PC-9 (cell line): ENCODE data around the gene FAM81A. TPM values are rescaled to one million over a fixed set of nuclear protein-coding genes. Genes with fewer than 3 reads are reported as not detected.

Source experiments
- BruUV-seq: library from RNA; stranded (reverse); fragments of 400-500 nt; replicated peaks from 2 replicates; lab custom pipeline; 2021; lab: Mats Ljungman, UMichigan
- CTCF ChIA-PET: fragments of 300-600 bp; sonication (Branson Sonifier 250); formaldehyde crosslinking; loops from one replicate; lab custom pipeline; 2022; ENCODE audit warnings: antibody characterized with exemption; lab: Charles Lee
- POLR2A ChIA-PET: fragments of 300-600 bp; sonication (Branson Sonifier 250); formaldehyde crosslinking; loops from one replicate; lab custom pipeline; 2022; ENCODE audit warnings: antibody characterized with exemption; ENCODE audit not compliant: unreplicated experiment; lab: Charles Lee
- DNase-seq, 2 experiments: peaks; one replicate each; pipeline versions ENCODE4 v3.0.0 to v3.0.0-alpha.2; 2015 to 2022; ENCODE audit warnings: mixed read lengths in 1 of 2
- H2AFZ ChIP-seq: fragments of 200-600 bp; sonication (generic); 2 replicates; pipeline ENCODE4 v1.8.1; 2017; ENCODE audit warnings: antibody characterized with exemption
- H3F3A ChIP-seq: fragments of 200-600 bp; sonication (generic); 2 replicates; pipeline ENCODE4 v1.8.1; 2017; ENCODE audit warnings: antibody characterized with exemption, mild to moderate bottlenecking, low read depth; ENCODE audit not compliant: insufficient read depth
- H3K27ac ChIP-seq: fragments of 200-600 bp; sonication (generic); 2 replicates; pipeline ENCODE4 v1.6.1; 2016; ENCODE audit warnings: mixed run types
- H3K27me3 ChIP-seq: fragments of 200-600 bp; sonication (generic); 2 replicates; pipeline ENCODE4 v1.6.1; 2016; ENCODE audit warnings: low read depth, mixed run types; ENCODE audit not compliant: insufficient read depth
- H3K36me3 ChIP-seq: fragments of 200-600 bp; sonication (generic); 2 replicates; pipeline ENCODE4 v1.6.1; 2016; ENCODE audit warnings: low read depth, mixed run types
- H3K4me1 ChIP-seq: fragments of 200-600 bp; sonication (generic); replicated peaks from 2 replicates; pipeline ENCODE4 v1.6.1; 2016; ENCODE audit warnings: mixed run types; ENCODE audit not compliant: insufficient read depth
- H3K4me2 ChIP-seq: fragments of 200-600 bp; sonication (generic); 2 replicates; pipeline ENCODE4 v1.6.1; 2017; ENCODE audit warnings: mixed run types
- H3K4me3 ChIP-seq: fragments of 200-600 bp; sonication (generic); 2 replicates; pipeline ENCODE4 v1.6.1; 2016; ENCODE audit warnings: mixed run types
- H3K79me2 ChIP-seq: fragments of 200-600 bp; sonication (generic); 2 replicates; pipeline ENCODE4 v1.6.1; 2017; ENCODE audit warnings: low read depth, mixed run types
- H3K9me2 ChIP-seq: fragments of 200-600 bp; sonication (generic); 2 replicates; pipeline ENCODE4 v1.8.1; 2017; ENCODE audit warnings: mild to moderate bottlenecking; ENCODE audit not compliant: insufficient read depth
- H3K9me3 ChIP-seq: fragments of 200-600 bp; sonication (generic); 2 replicates; pipeline ENCODE4 v1.8.1; 2016; ENCODE audit warnings: low read depth; ENCODE audit not compliant: insufficient read depth
- H4K20me1 ChIP-seq: fragments of 200-600 bp; sonication (generic); 2 replicates; pipeline ENCODE4 v1.8.1; 2017; ENCODE audit not compliant: insufficient read depth
- CTCF ChIP-seq: fragments of 200-600 bp; sonication (generic); conservative IDR thresholded peaks from 2 replicates; pipeline ENCODE4 v1.6.1; 2017; ENCODE audit warnings: mixed run types, antibody characterized with exemption, mild to moderate bottlenecking, moderate library complexity
- EZH2 ChIP-seq: fragments of 200-600 bp; sonication (generic); IDR thresholded peaks from 2 replicates; pipeline ENCODE4 v1.8.0; 2017; ENCODE audit warnings: antibody characterized with exemption, low read depth
- intact Hi-C: fragments of 100-400 bp; cut with micrococcal nuclease; formaldehyde crosslinking; loops from one replicate; pipeline ENCODE4 v1.10.0; 2022; ENCODE audit not compliant: unreplicated experiment
- total RNA-seq: library from RNA; stranded (reverse); gene quantifications from 2 replicates; pipeline ENCODE4 v1.2.3, GENCODE V29; 2021

Gene FAM81A
- total RNA-seq, 1 experiment from 2014 or later: 7.0 TPM

GRCh38 chr15:59444081-59444835, 6.3 kb downstream of the FAM81A start:
- BruUV-seq: no TSS peak
- H3K27me3 ChIP-seq: no peaks in the 10 kb centered on the region
- H3K4me2 ChIP-seq: no peak overlapping the region
- no peak overlapping the region for H2AFZ ChIP-seq
- no peaks in the 10 kb centered on the region for H3K36me3 ChIP-seq
- CTCF ChIA-PET: no interaction called here
- H3K79me2 ChIP-seq: no peaks in the 10 kb centered on the region
- H3F3A ChIP-seq: no peaks in the 10 kb centered on the region
- H3K4me1 ChIP-seq: no peaks in the 10 kb centered on the region
- TF ChIP-seq CTCF (no peak), EZH2 (no peak)
- no peaks in the 10 kb centered on the region for H3K9me3 ChIP-seq
- no peaks in the 10 kb centered on the region for H4K20me1 ChIP-seq
- POLR2A ChIA-PET: interaction anchor here (0.6 kb wide), 1 partner anchor 27 kb away, joined by 7 read pairs; no protein-coding TSS in a partner anchor
- DNase-seq: no peak
- H3K9me2 ChIP-seq: no peaks in the 10 kb centered on the region
- H3K27ac ChIP-seq: no peak overlapping the region
- intact Hi-C loops: no loop called here
- H3K4me3 ChIP-seq: no peak overlapping the region

- BruUV-seq: no TSS peak
- intact Hi-C loops: no loop called here
- CTCF ChIA-PET: no interaction called here
- no peak for DNase-seq
- Histone ChIP-seq H3K36me3 (no peaks in the 10 kb centered on the region), H4K20me1 (no peaks in the 10 kb centered on the region), H3K4me2 (no peak overlapping the region), H3K27ac (no peak overlapping the region), H3K27me3 (no peaks in the 10 kb centered on the region), H2AFZ (no peak overlapping the region), H3K4me3 (no peak overlapping the region), H3K9me2 (no peaks in the 10 kb centered on the region), H3K79me2 (no peaks in the 10 kb centered on the region), H3F3A (no peaks in the 10 kb centered on the region), H3K4me1 (no peaks in the 10 kb centered on the region), H3K9me3 (no peaks in the 10 kb centered on the region)
- POLR2A ChIA-PET: interaction anchor here (0.6 kb wide), 1 partner anchor 28 kb away, joined by 7 read pairs; no protein-coding TSS in a partner anchor
- TF ChIP-seq EZH2 (no peak), CTCF (no peak)
Measured at GRCh38 chr15:59444980-59445545, 7.1 kb downstream of the FAM81A start.

GRCh38 chr15:59446232-59446957, 8.4 kb downstream of the FAM81A start:
- no peak for DNase-seq

More at GRCh38 chr15:59446232-59446957, 8.4 kb downstream of the FAM81A start:
- Histone ChIP-seq H3K9me2 (no peaks in the 10 kb centered on the region), H3F3A (no peaks in the 10 kb centered on the region), H2AFZ (no peak overlapping the region), H3K4me2 (no peak overlapping the region), H3K79me2 (no peaks in the 10 kb centered on the region), H3K27me3 (no peaks in the 10 kb centered on the region), H3K36me3 (no peaks in the 10 kb centered on the region), H4K20me1 (no peaks in the 10 kb centered on the region), H3K4me1 (no peaks in the 10 kb centered on the region), H3K27ac (no peak overlapping the region), H3K4me3 (no peak overlapping the region), H3K9me3 (no peaks in the 10 kb centered on the region)
- ChIA-PET CTCF (no interaction called here), POLR2A (interaction anchor here (0.6 kb wide), 1 partner anchor 16 kb away, joined by 5 read pairs; no protein-coding TSS in a partner anchor)
- intact Hi-C loops: no loop called here
- no TSS peak for BruUV-seq
- no peak for TF ChIP-seq EZH2
- TF ChIP-seq CTCF: no peak
